A673 (cell line): ENCODE measurements around the gene STARD10. TPM values are rescaled to one million over a fixed set of nuclear protein-coding genes. Genes with fewer than 3 reads are reported as not detected.

Experiments
- BruUV-seq: library from RNA; stranded (reverse); fragments of 400-500 nt; replicated peaks from 2 replicates; lab custom pipeline; 2021; lab: Mats Ljungman, UMichigan
- CTCF ChIA-PET: fragments of 300-600 bp; sonication (Branson Sonifier 250); formaldehyde crosslinking; loops from one replicate; lab custom pipeline; 2022; ENCODE audit warnings: antibody characterized with exemption; lab: Charles Lee
- POLR2A ChIA-PET: fragments of 300-600 bp; sonication (Branson Sonifier 250); formaldehyde crosslinking; loops from one replicate; lab custom pipeline; 2022; ENCODE audit warnings: antibody characterized with exemption; ENCODE audit not compliant: low non-redundant PET; lab: Charles Lee
- DNase-seq: peaks from one replicate; pipeline ENCODE4 v3.0.0-alpha.2; 2015; ENCODE audit warnings: low spot score
- H3K27ac ChIP-seq: fragments of 200-600 bp; sonication (generic); 2 replicates; pipeline ENCODE4 v1.5.1; 2016; ENCODE audit warnings: mixed run types, low read depth, mild to moderate bottlenecking, mixed read lengths, antibody characterized with exemption, low read length; ENCODE audit not compliant: poor library complexity, severe bottlenecking
- H3K27me3 ChIP-seq: fragments of 200-600 bp; sonication (generic); replicated peaks from 2 replicates; pipeline ENCODE4 v1.6.1; 2017; ENCODE audit warnings: mixed run types, low read depth, mild to moderate bottlenecking, mixed read lengths, antibody characterized with exemption, low read length; ENCODE audit not compliant: insufficient read depth, poor library complexity
- H3K36me3 ChIP-seq: fragments of 200-600 bp; sonication (generic); 2 replicates; pipeline ENCODE4 v1.6.1; 2016; ENCODE audit warnings: mixed run types, mild to moderate bottlenecking, mixed read lengths, antibody characterized with exemption, low read length; ENCODE audit not compliant: insufficient read depth, poor library complexity, severe bottlenecking
- H3K4me1 ChIP-seq: fragments of 200-600 bp; sonication (generic); 2 replicates; pipeline ENCODE4 v1.6.1; 2017; ENCODE audit warnings: mixed run types, mild to moderate bottlenecking, mixed read lengths, antibody characterized with exemption, low read length; ENCODE audit not compliant: insufficient read depth, poor library complexity, severe bottlenecking
- H3K4me3 ChIP-seq: fragments of 200-600 bp; sonication (generic); 2 replicates; pipeline ENCODE4 v1.5.1; 2016; ENCODE audit warnings: low read depth, mixed run types, mild to moderate bottlenecking, mixed read lengths, low read length; ENCODE audit not compliant: poor library complexity, severe bottlenecking
- H3K9me3 ChIP-seq: fragments of 200-600 bp; sonication (generic); 2 replicates; pipeline ENCODE4 v1.6.1; 2016; ENCODE audit warnings: mixed run types, low read depth, mild to moderate bottlenecking, mixed read lengths, antibody characterized with exemption, low read length; ENCODE audit not compliant: poor library complexity, severe bottlenecking
- EZH2 ChIP-seq: fragments of 200-600 bp; sonication (generic); IDR thresholded peaks from 2 replicates; pipeline ENCODE4 v1.6.1; 2017; ENCODE audit warnings: borderline replicate concordance, low read depth, mild to moderate bottlenecking, mixed read lengths, antibody characterized with exemption, low read length; ENCODE audit not compliant: poor library complexity, severe bottlenecking
- intact Hi-C: fragments of 100-400 bp; cut with micrococcal nuclease; formaldehyde crosslinking; loops from one replicate; pipeline ENCODE4 v1.10.0; 2022; ENCODE audit not compliant: unreplicated experiment
- total RNA-seq: library from RNA; stranded (reverse); gene quantifications from 2 replicates; pipeline ENCODE4 v1.2.3, GENCODE V29; 2021
- TF ChIP-seq, protein P1 (sequence below): fragments of 300-800, 200-600 bp; sonication (generic); conservative IDR thresholded peaks from 2 replicates; pipeline ENCODE4 v1.5.1; 2017; ENCODE audit warnings: low read depth, mild to moderate bottlenecking, antibody characterized with exemption, low read length, moderate library complexity, mixed read lengths

The STARD10 gene
- total RNA-seq, 1 experiment from 2014 or later, result 16.9 TPM

DNA sequence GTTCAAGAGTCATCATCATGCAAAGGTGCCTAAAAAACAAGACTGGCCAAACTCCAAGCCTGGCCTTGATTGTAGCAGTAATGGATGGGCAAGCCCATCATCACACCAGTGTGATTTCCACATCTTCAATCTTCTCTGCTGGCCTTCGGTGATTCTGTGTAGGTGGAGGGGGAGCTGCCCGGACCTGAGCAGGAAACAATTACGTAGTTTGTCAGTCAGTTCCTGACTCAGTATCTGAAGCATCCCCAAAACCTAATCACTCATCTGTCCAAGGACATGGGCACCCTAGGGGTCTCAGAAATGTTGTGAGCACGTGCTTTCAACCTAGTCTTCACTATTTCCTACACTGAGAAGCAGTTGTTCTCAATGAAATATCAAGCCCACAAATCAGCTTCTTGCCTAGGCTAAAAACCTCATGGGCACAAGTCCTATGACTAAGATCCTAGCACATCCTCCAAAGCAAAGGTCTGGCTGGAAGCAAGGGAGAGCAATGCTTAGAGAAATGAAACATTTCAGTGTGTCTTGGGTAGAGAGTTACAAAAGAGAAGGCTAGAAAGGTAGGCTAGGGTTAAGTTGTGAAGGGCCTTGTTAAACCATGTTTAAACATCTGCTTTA is 45.0 kb upstream of the STARD10 start:
- intact Hi-C loops, result no loop called here
- CTCF ChIA-PET, result no interaction called here
- POLR2A ChIA-PET, result no interaction called here

DNA sequence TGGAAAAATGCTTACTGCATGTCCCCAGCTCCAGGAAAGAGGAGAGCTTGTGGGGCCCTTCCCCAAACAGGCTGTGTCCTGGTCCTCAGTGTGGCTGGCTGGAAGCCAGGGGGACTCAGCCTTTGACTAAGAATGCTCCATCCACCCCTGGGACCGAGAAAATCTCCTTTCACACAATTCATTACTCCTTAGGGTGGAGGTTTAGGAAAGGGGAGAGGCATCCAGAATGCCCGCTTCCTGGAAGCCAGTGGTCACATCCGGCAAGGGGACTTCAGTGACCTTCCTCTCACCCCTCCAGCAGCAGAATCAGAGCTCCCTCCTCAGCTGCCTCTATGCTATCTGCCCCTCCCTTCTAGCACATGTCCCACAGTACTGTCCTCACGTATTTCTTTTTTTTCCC is 42.3 kb upstream of the STARD10 start:
- Histone ChIP-seq H3K36me3 (peaks cover 9% of the 10 kb centered on the region), H3K27ac (no peak overlapping the region), H3K4me1 (no peaks in the 10 kb centered on the region), H3K4me3 (no peak overlapping the region), H3K9me3 (no peaks in the 10 kb centered on the region), H3K27me3 (no peaks in the 10 kb centered on the region)
- intact Hi-C loops, result no loop called here
- no peak for DNase-seq
- ChIA-PET CTCF (no interaction called here), POLR2A (no interaction called here)
- BruUV-seq, result no TSS peak
- TF ChIP-seq, protein P1, sequence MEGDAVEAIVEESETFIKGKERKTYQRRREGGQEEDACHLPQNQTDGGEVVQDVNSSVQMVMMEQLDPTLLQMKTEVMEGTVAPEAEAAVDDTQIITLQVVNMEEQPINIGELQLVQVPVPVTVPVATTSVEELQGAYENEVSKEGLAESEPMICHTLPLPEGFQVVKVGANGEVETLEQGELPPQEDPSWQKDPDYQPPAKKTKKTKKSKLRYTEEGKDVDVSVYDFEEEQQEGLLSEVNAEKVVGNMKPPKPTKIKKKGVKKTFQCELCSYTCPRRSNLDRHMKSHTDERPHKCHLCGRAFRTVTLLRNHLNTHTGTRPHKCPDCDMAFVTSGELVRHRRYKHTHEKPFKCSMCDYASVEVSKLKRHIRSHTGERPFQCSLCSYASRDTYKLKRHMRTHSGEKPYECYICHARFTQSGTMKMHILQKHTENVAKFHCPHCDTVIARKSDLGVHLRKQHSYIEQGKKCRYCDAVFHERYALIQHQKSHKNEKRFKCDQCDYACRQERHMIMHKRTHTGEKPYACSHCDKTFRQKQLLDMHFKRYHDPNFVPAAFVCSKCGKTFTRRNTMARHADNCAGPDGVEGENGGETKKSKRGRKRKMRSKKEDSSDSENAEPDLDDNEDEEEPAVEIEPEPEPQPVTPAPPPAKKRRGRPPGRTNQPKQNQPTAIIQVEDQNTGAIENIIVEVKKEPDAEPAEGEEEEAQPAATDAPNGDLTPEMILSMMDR, result no peak
- TF ChIP-seq EZH2, result no peak

More for the DNA sequence above, 45.0 kb upstream of the STARD10 start:
- TF ChIP-seq EZH2, result no peak
- TF ChIP-seq, protein P1, result no peak
- Histone ChIP-seq H3K27me3 (no peaks in the 10 kb centered on the region), H3K4me3 (no peak overlapping the region), H3K9me3 (no peaks in the 10 kb centered on the region), H3K4me1 (no peaks in the 10 kb centered on the region), H3K36me3 (peaks cover 16% of the 10 kb centered on the region), H3K27ac (no peak overlapping the region)
- no peak for DNase-seq
- BruUV-seq, result no TSS peak

DNA sequence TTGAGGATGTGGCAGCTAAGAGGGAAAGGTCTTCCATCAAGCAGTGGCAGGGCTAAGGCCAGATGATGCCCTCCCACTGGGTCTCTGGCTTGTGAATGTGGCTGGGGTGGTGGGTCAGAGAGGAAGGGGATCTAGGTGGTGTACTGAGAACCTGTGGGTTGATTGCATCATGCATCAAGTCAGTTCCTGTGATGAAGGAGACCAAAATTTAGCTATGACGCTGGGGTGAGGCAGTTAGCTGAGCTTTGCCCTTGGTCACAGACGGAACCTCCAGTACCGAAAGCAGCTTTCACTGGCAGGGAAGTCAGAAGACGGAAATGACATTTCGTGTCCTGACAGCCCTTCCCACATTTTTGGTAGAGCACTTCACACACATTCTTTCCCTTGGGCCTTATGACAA is 41.1 kb upstream of the STARD10 start:
- H3K9me3 ChIP-seq, result no peaks in the 10 kb centered on the region
- intact Hi-C loops, result loop anchor here (5.0 kb wide), 1 partner anchor 502 kb away; no protein-coding TSS in a partner anchor
- BruUV-seq, result no TSS peak
- TF ChIP-seq, protein P1, result no peak
- no peak for TF ChIP-seq EZH2
- peaks cover 5% of the 10 kb centered on the region for H3K36me3 ChIP-seq
- no peaks in the 10 kb centered on the region for H3K27me3 ChIP-seq
- ChIA-PET CTCF (no interaction called here), POLR2A (no interaction called here)
- no peaks in the 10 kb centered on the region for H3K4me1 ChIP-seq
- no peak for DNase-seq
- no peak overlapping the region for H3K4me3 ChIP-seq
- no peak overlapping the region for H3K27ac ChIP-seq
